Keratinocyte (primary cell): ENCODE measurements around the gene DIAPH2.

Experiments
- EZH2 ChIP-seq: IDR thresholded peaks from one replicate; pipeline ENCODE4 v1.6.1; 2012; ENCODE audit warnings: inconsistent platforms, mild to moderate bottlenecking, low read length, moderate library complexity
- TF ChIP-seq, protein P1 (sequence below), 3 experiments: IDR thresholded peaks in 1 of 3; conservative IDR thresholded peaks in 1 of 3; optimal IDR thresholded peaks in 1 of 3; 2 replicates in 2 of 3; 3 replicates in 1 of 3; pipeline versions ENCODE3 to v1.5.1; 2011; ENCODE audit warnings: low read length in 3 of 3, mild to moderate bottlenecking in 3 of 3, moderate library complexity in 2 of 3, control low read depth in 1 of 3, inconsistent platforms in 1 of 3; ENCODE audit not compliant: insufficient read depth in 2 of 3; ENCODE audit errors: extremely low read depth in 1 of 3

DNA sequence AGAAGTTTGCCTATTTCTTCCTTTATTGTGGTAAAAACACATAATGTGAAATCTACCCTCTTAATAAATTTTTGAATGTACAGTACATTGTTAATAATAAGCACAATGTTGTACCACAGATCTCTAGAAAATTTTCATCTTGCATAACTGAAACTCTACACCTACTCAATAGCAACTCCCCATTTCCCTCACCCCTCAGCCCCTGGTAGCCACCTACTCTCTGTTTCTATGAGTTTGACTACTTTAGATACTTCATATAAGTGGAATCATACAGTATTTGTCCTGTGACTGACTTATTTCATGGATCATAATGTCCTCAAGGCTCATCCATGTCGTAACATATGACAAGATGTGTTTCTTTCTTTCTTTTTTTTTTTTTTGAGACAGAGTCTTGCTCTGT is 645.5 kb downstream of the DIAPH2 start:
- no peak for TF ChIP-seq EZH2
- TF ChIP-seq, protein P1, sequence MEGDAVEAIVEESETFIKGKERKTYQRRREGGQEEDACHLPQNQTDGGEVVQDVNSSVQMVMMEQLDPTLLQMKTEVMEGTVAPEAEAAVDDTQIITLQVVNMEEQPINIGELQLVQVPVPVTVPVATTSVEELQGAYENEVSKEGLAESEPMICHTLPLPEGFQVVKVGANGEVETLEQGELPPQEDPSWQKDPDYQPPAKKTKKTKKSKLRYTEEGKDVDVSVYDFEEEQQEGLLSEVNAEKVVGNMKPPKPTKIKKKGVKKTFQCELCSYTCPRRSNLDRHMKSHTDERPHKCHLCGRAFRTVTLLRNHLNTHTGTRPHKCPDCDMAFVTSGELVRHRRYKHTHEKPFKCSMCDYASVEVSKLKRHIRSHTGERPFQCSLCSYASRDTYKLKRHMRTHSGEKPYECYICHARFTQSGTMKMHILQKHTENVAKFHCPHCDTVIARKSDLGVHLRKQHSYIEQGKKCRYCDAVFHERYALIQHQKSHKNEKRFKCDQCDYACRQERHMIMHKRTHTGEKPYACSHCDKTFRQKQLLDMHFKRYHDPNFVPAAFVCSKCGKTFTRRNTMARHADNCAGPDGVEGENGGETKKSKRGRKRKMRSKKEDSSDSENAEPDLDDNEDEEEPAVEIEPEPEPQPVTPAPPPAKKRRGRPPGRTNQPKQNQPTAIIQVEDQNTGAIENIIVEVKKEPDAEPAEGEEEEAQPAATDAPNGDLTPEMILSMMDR (optimal IDR thresholded peaks at IDR 0.05 in 1 of 3, IDR thresholded peaks at IDR 0.05 in 1 of 3, conservative IDR thresholded peaks at IDR 0.05 in 1 of 3; ENCODE audit: extremely low read depth in 1 of 3, insufficient read depth in 2 of 3, low read length in 3 of 3): no peak
